ENCODE results near the gene ARHGAP26. TPM values are rescaled to one million over a fixed set of nuclear protein-coding genes. Genes with fewer than 3 reads are reported as not detected.
A peak's percentile ranks its signal among the peaks of the same experiment; 100 is the strongest.

Gene ARHGAP26
- total RNA-seq, 4 donors from 2014 or later: 11.1 to 36.1 (median 21.8) TPM

DNA sequence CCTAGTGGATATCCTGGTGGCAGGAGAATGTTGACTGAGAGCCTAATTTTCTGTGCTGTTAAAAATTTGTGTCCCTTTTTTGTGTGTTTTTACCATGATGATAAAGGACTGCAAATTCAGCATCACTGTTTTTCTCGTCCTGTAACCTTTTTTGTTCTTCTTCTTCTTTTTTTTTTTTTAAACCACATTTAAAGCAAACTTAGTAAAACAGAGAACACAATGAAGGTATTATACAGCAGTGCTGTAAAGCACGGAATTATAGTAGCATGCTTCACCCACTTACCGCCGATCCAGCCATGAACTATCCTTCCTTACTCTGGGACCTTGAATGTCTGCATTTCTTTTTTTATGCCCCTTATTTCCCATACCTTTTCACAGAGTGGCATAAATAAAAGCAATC lies 280.0 kb downstream of the ARHGAP26 start:
- no peaks in the 10 kb centered on the region for H3K9me3 ChIP-seq
- no peaks in the 10 kb centered on the region for H3K27me3 ChIP-seq
- WGBS: 87% methylated on average over 4 of the region's 4 CpGs
- no peak for DNase-seq (ENCODE audit: low spot score in 2 of 2)
- TF ChIP-seq POLR2A (IDR thresholded peaks at IDR 0.05) (no peak), POLR2AphosphoS5 (IDR thresholded peaks at IDR 0.05) (no peak)
- no peak overlapping the region for H3K27ac ChIP-seq
- H3K4me1 ChIP-seq: peaks cover 15% of the 10 kb centered on the region
- H3K4me3 ChIP-seq: no peak overlapping the region
- no peaks in the 10 kb centered on the region for H3K36me3 ChIP-seq

DNA sequence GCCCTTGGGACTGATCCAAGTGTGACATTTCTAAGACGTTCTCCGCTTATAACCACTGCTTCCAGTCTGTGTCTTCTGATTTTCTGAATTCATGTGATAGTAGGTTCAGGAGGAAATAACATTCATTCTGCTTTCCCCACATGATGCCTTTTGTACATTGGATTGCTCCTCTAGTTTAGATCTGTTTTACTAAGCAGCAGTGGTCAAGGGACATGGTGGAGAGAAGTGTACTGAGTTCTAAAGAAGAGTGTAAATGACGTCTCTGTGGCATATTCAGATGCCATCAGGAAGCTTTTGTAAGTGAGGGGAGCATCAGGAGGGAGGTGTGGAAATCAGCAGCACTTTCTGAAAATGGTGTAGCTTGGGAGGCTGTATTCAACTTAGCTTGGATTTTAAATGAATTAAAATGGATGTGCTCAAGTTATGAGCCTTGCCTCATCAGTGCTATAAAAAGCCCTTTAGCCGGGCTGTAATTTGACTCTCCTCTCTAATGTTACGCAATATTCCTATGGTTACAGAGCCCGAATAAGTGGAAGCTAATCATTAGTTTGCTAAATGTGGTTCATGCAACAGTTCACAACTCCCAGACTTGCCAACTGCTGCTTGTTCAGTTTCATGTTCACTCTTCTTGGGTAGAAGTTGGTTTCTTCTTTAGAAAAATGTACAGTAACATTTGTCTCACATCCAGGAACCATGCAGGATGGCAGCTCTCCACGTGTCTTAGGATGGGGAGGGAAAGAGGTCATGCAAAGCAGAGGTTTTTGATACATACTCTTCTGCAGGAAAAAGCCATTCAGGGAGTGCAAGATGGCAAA lies 281.3 kb downstream of the ARHGAP26 start:
- no peaks in the 10 kb centered on the region for H3K9me3 ChIP-seq
- no peaks in the 10 kb centered on the region for H3K27me3 ChIP-seq
- no peak for DNase-seq (ENCODE audit: low spot score in 2 of 2)
- H3K36me3 ChIP-seq: no peaks in the 10 kb centered on the region
- TF ChIP-seq, protein P1, sequence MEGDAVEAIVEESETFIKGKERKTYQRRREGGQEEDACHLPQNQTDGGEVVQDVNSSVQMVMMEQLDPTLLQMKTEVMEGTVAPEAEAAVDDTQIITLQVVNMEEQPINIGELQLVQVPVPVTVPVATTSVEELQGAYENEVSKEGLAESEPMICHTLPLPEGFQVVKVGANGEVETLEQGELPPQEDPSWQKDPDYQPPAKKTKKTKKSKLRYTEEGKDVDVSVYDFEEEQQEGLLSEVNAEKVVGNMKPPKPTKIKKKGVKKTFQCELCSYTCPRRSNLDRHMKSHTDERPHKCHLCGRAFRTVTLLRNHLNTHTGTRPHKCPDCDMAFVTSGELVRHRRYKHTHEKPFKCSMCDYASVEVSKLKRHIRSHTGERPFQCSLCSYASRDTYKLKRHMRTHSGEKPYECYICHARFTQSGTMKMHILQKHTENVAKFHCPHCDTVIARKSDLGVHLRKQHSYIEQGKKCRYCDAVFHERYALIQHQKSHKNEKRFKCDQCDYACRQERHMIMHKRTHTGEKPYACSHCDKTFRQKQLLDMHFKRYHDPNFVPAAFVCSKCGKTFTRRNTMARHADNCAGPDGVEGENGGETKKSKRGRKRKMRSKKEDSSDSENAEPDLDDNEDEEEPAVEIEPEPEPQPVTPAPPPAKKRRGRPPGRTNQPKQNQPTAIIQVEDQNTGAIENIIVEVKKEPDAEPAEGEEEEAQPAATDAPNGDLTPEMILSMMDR (IDR thresholded peaks at IDR 0.05): no peak
- TF ChIP-seq POLR2AphosphoS5 (IDR thresholded peaks at IDR 0.05): peak in 1 of 3 donors; percentile 66
- no peak for TF ChIP-seq EP300 (IDR thresholded peaks at IDR 0.05)
- no peak overlapping the region for H3K4me3 ChIP-seq
- H3K27ac ChIP-seq: no peak overlapping the region
- WGBS: 19% methylated on average over 7 of the region's 7 CpGs
- peaks cover 15% of the 10 kb centered on the region for H3K4me1 ChIP-seq

DNA sequence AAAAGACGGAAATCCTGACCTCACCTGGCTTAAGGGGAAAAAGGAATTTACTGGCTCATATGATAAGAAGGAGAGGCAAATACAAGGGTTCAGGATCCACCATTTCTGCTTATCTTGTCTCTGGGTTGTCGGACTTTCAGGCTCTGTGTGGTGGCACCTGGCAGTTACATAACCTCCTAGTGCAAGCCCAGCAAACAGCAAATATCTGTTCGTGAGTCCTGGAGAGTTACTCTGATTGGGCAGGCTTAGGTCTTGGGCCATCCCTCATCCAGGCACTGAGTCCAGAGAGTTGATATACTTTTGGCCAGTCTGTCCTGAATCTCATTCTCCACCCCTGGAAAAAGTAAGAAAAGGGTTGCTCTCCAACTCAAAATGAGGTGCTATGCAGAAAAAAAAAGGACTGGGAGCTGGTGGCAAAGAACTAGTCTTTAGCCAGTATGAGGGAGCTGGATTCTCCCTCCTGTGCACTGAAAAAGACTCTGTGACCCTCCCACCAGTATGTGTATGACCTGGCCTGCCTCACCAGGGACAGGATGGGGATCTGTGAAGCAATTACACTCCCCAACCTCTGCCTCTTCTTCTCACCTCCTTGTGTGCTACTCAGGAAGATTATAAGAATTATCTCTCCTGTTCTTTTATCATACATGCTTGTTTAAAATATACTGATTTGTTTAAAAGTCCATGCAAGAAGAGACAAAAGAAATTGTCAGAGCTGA lies 282.9 kb downstream of the ARHGAP26 start:
- no peak for TF ChIP-seq EP300 (IDR thresholded peaks at IDR 0.05)
- no peak for TF ChIP-seq POLR2AphosphoS5 (IDR thresholded peaks at IDR 0.05)
- no peak for TF ChIP-seq POLR2A (IDR thresholded peaks at IDR 0.05)
- TF ChIP-seq, protein P1 (IDR thresholded peaks at IDR 0.05): no peak
- no peak for DNase-seq (ENCODE audit: low spot score in 2 of 2)
- 96% methylated on average over 3 of the region's 3 CpGs for WGBS
- Histone ChIP-seq H3K27ac (no peak overlapping the region), H3K36me3 (no peaks in the 10 kb centered on the region), H3K4me3 (no peak overlapping the region), H3K4me1 (peaks cover 15% of the 10 kb centered on the region), H3K9me3 (no peaks in the 10 kb centered on the region), H3K27me3 (no peaks in the 10 kb centered on the region)

DNA sequence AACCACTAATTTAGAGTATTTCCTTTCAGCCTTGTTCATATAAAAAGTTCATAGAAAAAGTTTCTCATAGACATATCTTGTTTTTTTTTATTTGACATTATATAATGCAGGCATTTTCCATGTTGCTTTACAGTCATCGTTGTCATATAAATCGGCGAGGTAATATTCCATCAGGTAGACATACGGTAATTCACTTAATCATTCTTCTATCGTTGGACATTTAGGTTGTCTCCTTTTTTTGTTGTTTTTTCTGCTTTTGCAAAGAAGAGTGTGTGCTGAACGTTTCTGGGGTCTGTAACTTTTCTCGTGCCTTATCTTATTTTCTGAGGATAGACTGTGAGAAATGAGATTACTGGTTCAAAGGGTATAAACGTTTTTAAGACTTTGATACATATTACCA lies 283.6 kb downstream of the ARHGAP26 start:
- Histone ChIP-seq H3K27ac (no peak overlapping the region), H3K36me3 (no peaks in the 10 kb centered on the region), H3K27me3 (no peaks in the 10 kb centered on the region), H3K4me1 (peaks cover 15% of the 10 kb centered on the region), H3K4me3 (no peak overlapping the region), H3K9me3 (no peaks in the 10 kb centered on the region)
- TF ChIP-seq, protein P1 (IDR thresholded peaks at IDR 0.05): no peak
- TF ChIP-seq POLR2AphosphoS5 (IDR thresholded peaks at IDR 0.05): no peak
- no peak for TF ChIP-seq POLR2A (IDR thresholded peaks at IDR 0.05)
- no peak for TF ChIP-seq EP300 (IDR thresholded peaks at IDR 0.05)
- no peak for DNase-seq (ENCODE audit: low spot score in 2 of 2)
- 88% methylated on average over 8 of the region's 8 CpGs for WGBS

DNA sequence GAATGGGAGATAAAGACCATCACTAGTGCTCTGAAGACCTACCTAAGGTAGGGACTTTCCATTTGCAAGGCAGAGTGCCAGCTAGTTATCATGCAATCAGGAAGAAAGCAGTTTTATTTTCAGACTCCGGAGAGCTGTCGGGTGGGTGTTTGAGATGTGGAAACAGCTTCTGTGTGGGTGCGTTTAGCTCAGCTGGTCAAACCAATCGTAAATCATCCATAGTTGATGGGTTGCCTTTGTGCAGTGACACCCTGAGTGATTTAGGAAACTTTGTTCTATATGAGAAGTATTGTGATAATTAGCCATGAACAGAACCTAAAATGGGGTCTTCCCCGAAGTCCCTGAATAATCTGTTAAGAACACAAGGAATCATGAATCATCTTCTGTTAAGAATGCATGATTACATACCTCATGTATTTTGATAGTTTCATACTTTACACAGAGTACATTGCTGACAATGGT lies 284.3 kb downstream of the ARHGAP26 start:
- H3K27me3 ChIP-seq: no peaks in the 10 kb centered on the region
- H3K4me1 ChIP-seq: peaks cover 15% of the 10 kb centered on the region
- no peak for DNase-seq (ENCODE audit: low spot score in 2 of 2)
- no peak overlapping the region for H3K27ac ChIP-seq
- no peaks in the 10 kb centered on the region for H3K36me3 ChIP-seq
- 36% methylated on average over 5 of the region's 5 CpGs for WGBS
- no peak overlapping the region for H3K4me3 ChIP-seq
- TF ChIP-seq POLR2AphosphoS5 (IDR thresholded peaks at IDR 0.05): no peak
- H3K9me3 ChIP-seq: no peaks in the 10 kb centered on the region
